HCT116 (cell line): ENCODE results near the gene LINGO1. TPM values are rescaled to one million over a fixed set of nuclear protein-coding genes. Genes with fewer than 3 reads are reported as not detected.

Experiments used
- ATAC-seq: fragments of 200-7000 bp; cut with Tn5 transposase; 2 replicates; pipeline ENCODE4 v1.9.1; 2020; ENCODE audit warnings: mild to moderate bottlenecking, moderate library complexity
- BruUV-seq: library from RNA; stranded (reverse); fragments of 400-500 nt; replicated peaks from 2 replicates; lab custom pipeline; 2021; lab: Mats Ljungman, UMichigan
- CTCF ChIA-PET: fragments of 300-600 bp; sonication (Branson Sonifier 250); formaldehyde crosslinking; loops from one replicate; lab custom pipeline; 2021; ENCODE audit warnings: antibody characterized with exemption; lab: Charles Lee
- POLR2A ChIA-PET: fragments of 300-600, 350-600 bp; sonication (Branson Sonifier 250); formaldehyde crosslinking; loops from one replicate; lab custom pipeline; 2021; ENCODE audit warnings: antibody characterized with exemption; lab: Charles Lee
- RAD21 ChIA-PET, 2 experiments: fragments of 300-600 bp; sonication (Branson Sonifier 250); formaldehyde crosslinking; loops; one replicate each; lab custom pipeline; 2023; ENCODE audit warnings: low total read pairs in 2 of 2; ENCODE audit not compliant: uncharacterized antibody in 2 of 2, unreplicated experiment in 2 of 2, low non-redundant PET in 1 of 2; lab: Charles Lee
- DNase-seq: peaks from one replicate; pipeline ENCODE4 v3.0.0-alpha.2; 2010; ENCODE audit warnings: low read depth, low spot score
- H2AFZ ChIP-seq: fragments of 200-600 bp; shearing (Covaris generic), sonication (generic); 2 replicates; pipeline ENCODE4 v1.6.1; 2017; ENCODE audit warnings: low read depth, mixed run types, mixed read lengths, antibody characterized with exemption, low read length; ENCODE audit not compliant: poor library complexity, severe bottlenecking
- H3K27ac ChIP-seq: 2 replicates; pipeline ENCODE4 v1.5.1; 2012; ENCODE audit warnings: low read depth, low read length
- H3K27me3 ChIP-seq: fragments of 200-600 bp; sonication (generic); 2 replicates; pipeline ENCODE4 v1.6.1; 2016; ENCODE audit warnings: mixed run types, low read length, mixed read lengths; ENCODE audit not compliant: insufficient read depth
- H3K36me3 ChIP-seq, 2 experiments: fragments of 200-500 bp in 1 of 2; fragments of 200-600 bp in 1 of 2; sonication (Bioruptor generic) in 1 of 2; sonication (generic) in 1 of 2; 2 replicates each; pipeline versions ENCODE4 v1.5.1 to v1.6.1; 2014 to 2016; ENCODE audit warnings: low read length in 2 of 2, inconsistent platforms in 1 of 2, mixed read lengths in 1 of 2, mixed run types in 1 of 2; ENCODE audit not compliant: insufficient read depth in 2 of 2, control insufficient read depth in 1 of 2
- H3K4me1 ChIP-seq, 2 experiments: fragments of 200-600 bp in 1 of 2; sonication (generic) in 1 of 2; 2 replicates each; pipeline versions ENCODE4 v1.5.1 to v1.6.1; 2012 to 2017; ENCODE audit warnings: low read length in 2 of 2, inconsistent platforms in 1 of 2, mild to moderate bottlenecking in 1 of 2, mixed read lengths in 1 of 2, mixed run types in 1 of 2, moderate library complexity in 1 of 2; ENCODE audit not compliant: insufficient read depth in 2 of 2, control insufficient read depth in 1 of 2
- H3K4me2 ChIP-seq: fragments of 200-600 bp; sonication (generic); 2 replicates; pipeline ENCODE4 v1.6.1; 2017; ENCODE audit warnings: mixed run types, low read length, mixed read lengths
- H3K4me3 ChIP-seq, 2 experiments: fragments of 200-600 bp in 1 of 2; sonication (generic) in 1 of 2; replicated peaks in 1 of 2; 2 replicates each; pipeline ENCODE4 v1.5.1; 2011 to 2016; ENCODE audit warnings: low read length in 2 of 2, control low read depth in 1 of 2, low read depth in 1 of 2, mild to moderate bottlenecking in 1 of 2, mixed read lengths in 1 of 2, mixed run types in 1 of 2
- H3K79me2 ChIP-seq: fragments of 200-600 bp; sonication (generic); 2 replicates; pipeline ENCODE4 v1.6.1; 2017; ENCODE audit warnings: mild to moderate bottlenecking, mixed run types, low read length, moderate library complexity, mixed read lengths; ENCODE audit not compliant: insufficient read depth
- H3K9ac ChIP-seq: fragments of 200-600 bp; sonication (generic); 2 replicates; pipeline ENCODE4 v1.6.1; 2016; ENCODE audit warnings: low read length, mixed read lengths
- H3K9me2 ChIP-seq: fragments of 200-600 bp; sonication (generic), shearing (Covaris generic); 2 replicates; pipeline ENCODE4 v1.6.1; 2017; ENCODE audit warnings: mixed run types, mild to moderate bottlenecking, moderate library complexity; ENCODE audit not compliant: insufficient read depth
- H3K9me3 ChIP-seq, 2 experiments: fragments of 200-500 bp in 1 of 2; fragments of 200-600 bp in 1 of 2; sonication (Bioruptor generic) in 1 of 2; sonication (generic) in 1 of 2; 2 replicates each; pipeline ENCODE4 v1.6.1; 2014 to 2017; ENCODE audit warnings: low read length in 2 of 2, mixed read lengths in 2 of 2, inconsistent platforms in 1 of 2, low read depth in 1 of 2, mild to moderate bottlenecking in 1 of 2, mixed run types in 1 of 2, moderate library complexity in 1 of 2; ENCODE audit not compliant: control insufficient read depth in 1 of 2, insufficient read depth in 1 of 2
- H4K20me1 ChIP-seq: fragments of 200-600 bp; sonication (generic), shearing (Covaris generic); 2 replicates; pipeline ENCODE4 v1.6.1; 2017; ENCODE audit warnings: mixed run types, mild to moderate bottlenecking, moderate library complexity; ENCODE audit not compliant: insufficient read depth
- CBX3 ChIP-seq: IDR thresholded peaks from 2 replicates; pipeline ENCODE4 v1.6.1; 2012; ENCODE audit warnings: low read depth
- ELF1 ChIP-seq: IDR thresholded peaks from 2 replicates; pipeline ENCODE4 v1.6.1; 2012; ENCODE audit warnings: low read depth, borderline replicate concordance
- EZH2 ChIP-seq: fragments of 200-600 bp; sonication (generic); IDR thresholded peaks from 2 replicates; pipeline ENCODE4 v1.6.1; 2017; ENCODE audit warnings: antibody characterized with exemption, mixed run types
- EZH2phosphoT487 ChIP-seq: fragments of 200-600 bp; IDR thresholded peaks from 2 replicates; pipeline ENCODE4 v1.6.1; 2018; ENCODE audit warnings: antibody characterized with exemption, borderline replicate concordance
- FOSL1 ChIP-seq: IDR thresholded peaks from 2 replicates; pipeline ENCODE4 v1.6.1; 2012; ENCODE audit warnings: low read depth
- JUND ChIP-seq: IDR thresholded peaks from 2 replicates; pipeline ENCODE4 v1.6.1; 2012
- MAX ChIP-seq: IDR thresholded peaks from 2 replicates; pipeline ENCODE4 v1.6.1; 2012
- POLR2A ChIP-seq: IDR thresholded peaks from 2 replicates; pipeline ENCODE4 v1.7.0; 2011; ENCODE audit warnings: borderline replicate concordance; ENCODE audit not compliant: insufficient read depth, insufficient read length; ENCODE audit errors: extremely low read depth
- POLR2AphosphoS5 ChIP-seq: IDR thresholded peaks from 2 replicates; pipeline ENCODE4 v1.6.1; 2011; ENCODE audit warnings: mild to moderate bottlenecking, low read depth, low read length, moderate library complexity
- SP1 ChIP-seq: IDR thresholded peaks from 2 replicates; pipeline ENCODE4 v1.6.1; 2012; ENCODE audit warnings: low read depth
- TCF7L2 ChIP-seq: IDR thresholded peaks from 2 replicates; pipeline ENCODE4 v1.7.0; 2011; ENCODE audit warnings: borderline replicate concordance, inconsistent platforms; ENCODE audit not compliant: insufficient read depth, insufficient read length; ENCODE audit errors: extremely low read depth
- YY1 ChIP-seq: IDR thresholded peaks from 2 replicates; pipeline ENCODE4 v1.6.1; 2011; ENCODE audit warnings: low read length, low read depth, moderate library complexity, mild to moderate bottlenecking; ENCODE audit not compliant: insufficient replicate concordance; ENCODE audit errors: extremely low read depth
- ZFX ChIP-seq: fragments of 450-650 bp; IDR thresholded peaks from 2 replicates; pipeline ENCODE4 v1.6.1; 2017
- ZNF274 ChIP-seq: fragments of 200-500 bp; sonication (Bioruptor generic); IDR thresholded peaks from 2 replicates; pipeline ENCODE4 v1.6.1; 2014; ENCODE audit warnings: mild to moderate bottlenecking, low read depth, low read length, inconsistent platforms
- intact Hi-C: fragments of 100-400 bp; cut with micrococcal nuclease; formaldehyde crosslinking; loops from 2 replicates; pipeline ENCODE4 v1.10.0; 2022
- total RNA-seq: library from RNA; stranded (reverse); gene quantifications from one replicate; pipeline ENCODE4 v1.2.1, GENCODE V29; 2021; ENCODE audit not compliant: unreplicated experiment

Gene LINGO1
- total RNA-seq, 1 experiment from 2014 or later = 15.6 TPM

GRCh38 chr15:77630056-77630455 is 2.7 kb downstream of the LINGO1 start (continued):
- TF ChIP-seq MAX = no peak
- no peak for TF ChIP-seq EZH2phosphoT487
- TF ChIP-seq POLR2A = no peak
- no peak for TF ChIP-seq SP1
- no peak for TF ChIP-seq YY1
- TF ChIP-seq TCF7L2 = no peak
- no peak for TF ChIP-seq FOSL1
- no peak for TF ChIP-seq CBX3
- TF ChIP-seq ZNF274 = no peak
- TF ChIP-seq POLR2AphosphoS5 = no peak
- TF ChIP-seq ZFX = no peak
- TF ChIP-seq EZH2 = no peak
- TF ChIP-seq ELF1 = no peak

GRCh38 chr15:77629070-77630030 is 3.4 kb downstream of the LINGO1 start:
- Histone ChIP-seq H4K20me1 (no peaks in the 10 kb centered on the region), H3K4me3 (no peak overlapping the region), H2AFZ (no peak overlapping the region), H3K4me1 (peaks cover 11 to 29% of the 10 kb centered on the region in 2 experiments; a peak in 3 of 4 replicates)
- ATAC-seq = no peak
- TF ChIP-seq JUND (no peak), ZFX (no peak), SP1 (no peak)
- TF ChIP-seq, all 23 proteins: peak for 0
- POLR2A ChIA-PET = no interaction called here
- intact Hi-C loops = loop anchor here (5.0 kb wide), 1 partner anchor 442 kb away; no protein-coding TSS in a partner anchor
- Histone ChIP-seq H3K27me3 (no peaks in the 10 kb centered on the region), H3K9ac (no peak overlapping the region), H3K4me2 (no peak overlapping the region), H3K27ac (no peak overlapping the region), H3K79me2 (no peaks in the 10 kb centered on the region; the same call in 1 of the 2 replicates), H3K9me3 (no peaks in the 10 kb centered on the region), H3K9me2 (no peaks in the 10 kb centered on the region), H3K36me3 (no peaks in the 10 kb centered on the region)
- BruUV-seq = no TSS peak
- CTCF ChIA-PET = interaction anchor here (0.9 to 1.8 kb wide), 2 partner anchors 26 to 191 kb away, joined by 3 to 4 read pairs; no protein-coding TSS in a partner anchor
- RAD21 ChIA-PET = no interaction called here
- no peak for DNase-seq
